Bronchial epithelial cell (primary cell): ENCODE data around the gene SHROOM3. TPM values are rescaled to one million over a fixed set of nuclear protein-coding genes. Genes with fewer than 3 reads are reported as not detected.

Source experiments
- DNase-seq: peaks from one replicate; pipeline ENCODE4 v3.0.0-alpha.2; 2010; ENCODE audit warnings: low read depth
- FAIRE-seq: peaks from 2 replicates; lab custom pipeline; 2011; peaks lifted over from hg19 to GRCh38; lab: Jason Lieb, UNC
- H3K27me3 ChIP-seq: 2 replicates; pipeline ENCODE4 v1.5.1; 2011; ENCODE audit warnings: low read length; ENCODE audit not compliant: control insufficient read depth, insufficient read depth
- H3K36me3 ChIP-seq: 2 replicates; pipeline ENCODE4 v1.5.1; 2011; ENCODE audit warnings: low read length; ENCODE audit not compliant: control insufficient read depth, insufficient read depth
- H3K4me3 ChIP-seq: 2 replicates; pipeline ENCODE4 v1.5.1; 2011; ENCODE audit warnings: mild to moderate bottlenecking, low read depth, low read length, control low read depth
- total RNA-seq: library from RNA; depleted of rRNA; stranded (reverse); fragments of >200 nt; gene quantifications from 2 replicates; pipeline ENCODE4 v1.2.1, GENCODE V29; 2014
- TF ChIP-seq, protein P1 (sequence below): IDR thresholded peaks from 2 replicates; pipeline ENCODE4 v1.5.1; 2011; ENCODE audit warnings: mild to moderate bottlenecking, moderate library complexity, low read length, control low read depth, inconsistent platforms; ENCODE audit not compliant: insufficient read depth, severe bottlenecking

Gene SHROOM3
- total RNA-seq, 1 donor from 2014 or later, result 6.3 TPM

- FAIRE-seq, result no peak
- TF ChIP-seq, protein P1, sequence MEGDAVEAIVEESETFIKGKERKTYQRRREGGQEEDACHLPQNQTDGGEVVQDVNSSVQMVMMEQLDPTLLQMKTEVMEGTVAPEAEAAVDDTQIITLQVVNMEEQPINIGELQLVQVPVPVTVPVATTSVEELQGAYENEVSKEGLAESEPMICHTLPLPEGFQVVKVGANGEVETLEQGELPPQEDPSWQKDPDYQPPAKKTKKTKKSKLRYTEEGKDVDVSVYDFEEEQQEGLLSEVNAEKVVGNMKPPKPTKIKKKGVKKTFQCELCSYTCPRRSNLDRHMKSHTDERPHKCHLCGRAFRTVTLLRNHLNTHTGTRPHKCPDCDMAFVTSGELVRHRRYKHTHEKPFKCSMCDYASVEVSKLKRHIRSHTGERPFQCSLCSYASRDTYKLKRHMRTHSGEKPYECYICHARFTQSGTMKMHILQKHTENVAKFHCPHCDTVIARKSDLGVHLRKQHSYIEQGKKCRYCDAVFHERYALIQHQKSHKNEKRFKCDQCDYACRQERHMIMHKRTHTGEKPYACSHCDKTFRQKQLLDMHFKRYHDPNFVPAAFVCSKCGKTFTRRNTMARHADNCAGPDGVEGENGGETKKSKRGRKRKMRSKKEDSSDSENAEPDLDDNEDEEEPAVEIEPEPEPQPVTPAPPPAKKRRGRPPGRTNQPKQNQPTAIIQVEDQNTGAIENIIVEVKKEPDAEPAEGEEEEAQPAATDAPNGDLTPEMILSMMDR, result no peak
- Histone ChIP-seq H3K27me3 (no peaks in the 10 kb centered on the region), H3K4me3 (no peak overlapping the region), H3K36me3 (no peaks in the 10 kb centered on the region)
- DNase-seq, result no peak
Observed at GRCh38 chr4:76498550-76498949, 63.5 kb downstream of the SHROOM3 start.

DNA sequence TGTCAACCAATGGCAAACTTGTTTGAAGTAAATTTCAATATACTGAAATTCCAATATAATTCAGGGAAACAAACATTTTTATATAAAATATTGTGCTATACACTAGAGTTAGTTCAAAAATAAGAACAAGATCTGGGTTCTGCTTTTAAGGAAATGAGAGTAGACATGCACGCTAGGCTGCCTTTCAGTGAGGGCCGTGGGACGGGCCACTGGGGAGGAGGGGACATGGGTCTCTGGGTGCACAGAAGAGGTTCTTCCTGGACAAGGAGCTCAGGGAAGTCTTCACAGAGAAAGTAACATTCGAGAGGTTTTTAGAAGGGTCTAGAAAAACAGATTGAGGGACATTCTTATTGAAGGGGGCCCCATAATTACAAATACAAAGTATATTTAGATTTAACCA is 64.4 kb downstream of the SHROOM3 start:
- no peaks in the 10 kb centered on the region for H3K27me3 ChIP-seq
- H3K36me3 ChIP-seq, result no peaks in the 10 kb centered on the region
- H3K4me3 ChIP-seq, result no peak overlapping the region
- FAIRE-seq (no peak), DNase-seq (no peak)
- TF ChIP-seq, protein P1, result no peak

- Histone ChIP-seq H3K4me3 (no peak overlapping the region), H3K27me3 (no peaks in the 10 kb centered on the region), H3K36me3 (no peaks in the 10 kb centered on the region)
- TF ChIP-seq, protein P1, result no peak
- FAIRE-seq (no peak), DNase-seq (no peak)
Observed at GRCh38 chr4:76502886-76503285, 67.9 kb downstream of the SHROOM3 start.

DNA sequence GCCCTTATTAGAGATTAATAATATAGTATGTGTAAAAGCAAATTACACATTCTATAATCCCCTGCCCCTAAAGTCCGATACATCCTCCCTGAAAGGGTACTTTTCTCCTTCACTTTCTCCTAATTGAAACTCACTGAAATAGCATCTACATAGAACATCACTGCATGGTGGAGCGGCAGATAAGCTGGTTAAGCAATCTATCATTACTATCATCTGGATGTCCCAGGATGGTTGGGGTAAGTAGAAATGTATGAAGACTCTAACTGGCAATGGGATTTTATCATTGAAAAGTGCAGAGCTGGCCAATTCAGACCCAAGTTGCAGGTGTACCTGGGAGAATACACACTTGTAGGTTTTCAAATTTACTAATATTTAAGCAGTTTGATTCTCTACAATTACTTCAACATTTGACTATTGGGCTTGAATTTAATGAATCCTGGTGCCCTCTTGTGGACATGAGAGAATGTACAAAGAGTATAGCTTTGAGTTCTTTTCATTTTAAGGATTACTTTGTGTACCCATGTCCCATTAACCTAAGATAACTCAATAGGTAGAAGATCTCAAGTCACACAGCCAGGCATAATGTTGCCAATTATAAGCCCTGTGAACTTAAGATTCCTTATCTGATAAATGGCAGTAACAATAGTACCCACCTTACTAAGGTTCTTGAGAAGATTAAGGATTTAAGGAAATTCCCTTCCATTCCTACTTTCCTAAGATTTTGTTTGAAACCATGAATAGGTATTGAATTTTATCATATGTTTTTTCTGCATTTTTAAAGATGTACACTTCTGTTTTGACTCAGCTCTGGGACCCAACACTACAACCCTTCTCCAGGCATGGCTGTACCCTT is 69.8 kb downstream of the SHROOM3 start:
- peak; percentile 61 for DNase-seq
- H3K36me3 ChIP-seq, result no peaks in the 10 kb centered on the region
- no peak overlapping the region for H3K4me3 ChIP-seq
- TF ChIP-seq, protein P1, result peak; percentile 50
- FAIRE-seq, result no peak
- H3K27me3 ChIP-seq, result no peaks in the 10 kb centered on the region

DNA sequence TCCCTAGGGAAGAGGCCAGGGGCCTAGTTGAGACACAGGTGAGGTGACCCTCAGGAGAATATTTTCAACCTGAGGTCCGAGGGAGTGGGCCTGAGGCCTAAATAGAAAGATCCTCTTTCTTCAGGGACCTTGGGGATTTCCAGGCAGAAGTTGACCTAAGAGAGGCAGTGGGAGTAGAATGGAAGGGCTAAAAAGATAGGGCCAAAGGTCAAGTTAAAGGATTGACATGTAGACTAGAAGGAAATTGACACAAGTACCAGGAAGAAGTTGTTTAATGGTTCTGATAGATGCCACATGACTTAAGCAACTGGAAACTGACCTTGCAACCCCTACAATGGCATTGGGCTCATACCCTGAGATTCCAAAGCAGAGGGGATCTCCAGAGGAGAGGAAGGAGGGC is 76.9 kb downstream of the SHROOM3 start:
- DNase-seq (no peak), FAIRE-seq (no peak)
- H3K4me3 ChIP-seq, result no peak overlapping the region
- H3K27me3 ChIP-seq, result no peaks in the 10 kb centered on the region
- TF ChIP-seq, protein P1, result no peak
- H3K36me3 ChIP-seq, result no peaks in the 10 kb centered on the region
